ENCODE measurements around the gene MOSPD3.

The MOSPD3 gene

DNA sequence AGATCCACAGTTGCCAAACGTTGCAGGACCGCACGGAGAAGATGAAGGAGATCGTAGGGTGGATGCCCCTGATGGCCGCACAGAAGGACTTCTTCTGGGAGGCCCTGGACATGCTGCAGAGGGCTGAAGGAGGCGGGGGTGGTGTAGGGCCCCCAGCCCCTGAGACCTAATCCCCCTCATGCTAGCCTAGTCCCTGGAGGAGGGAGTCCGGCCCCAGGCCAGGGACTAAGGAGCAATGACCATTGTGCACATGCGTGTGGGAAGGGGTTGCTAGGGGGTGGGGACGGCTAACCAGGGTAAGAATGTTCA, 11.7 kb upstream of the MOSPD3 start:
- Histone ChIP-seq H4K20me1 (ENCODE audit: control insufficient read depth, insufficient read depth, low read depth, low read length) (no peaks in the 10 kb centered on the region), H3K79me2 (ENCODE audit: control insufficient read depth, low read length) (no peaks in the 10 kb centered on the region), H3K9me2 (replicated peaks; ENCODE audit: control insufficient read depth, low read length) (no peaks in the 10 kb centered on the region), H3K36me3 (ENCODE audit: control insufficient read depth, low read length) (no peaks in the 10 kb centered on the region), H3K4me3 (ENCODE audit: low read length) (no peak overlapping the region), H3K27me3 (ENCODE audit: control insufficient read depth, low read length) (peaks cover 24% of the 10 kb centered on the region), H3K4me1 (ENCODE audit: control insufficient read depth, low read length) (peaks cover 18% of the 10 kb centered on the region), H3K4me2 (ENCODE audit: low read length) (no peak overlapping the region), H3F3A (ENCODE audit: control insufficient read depth, insufficient read depth) (no peaks in the 10 kb centered on the region), H3K9me3 (ENCODE audit: control insufficient read depth, insufficient read depth, low read length) (no peaks in the 10 kb centered on the region), H3K27ac (ENCODE audit: low read depth, low read length) (no peak overlapping the region)
- TF ChIP-seq CTCF (IDR thresholded peaks at IDR 0.05; ENCODE audit: low read depth, low read length, poor library complexity, severe bottlenecking) (peak; percentile 51), EZH2phosphoT487 (IDR thresholded peaks at IDR 0.05; ENCODE audit: borderline replicate concordance, low read length) (no peak)

DNA sequence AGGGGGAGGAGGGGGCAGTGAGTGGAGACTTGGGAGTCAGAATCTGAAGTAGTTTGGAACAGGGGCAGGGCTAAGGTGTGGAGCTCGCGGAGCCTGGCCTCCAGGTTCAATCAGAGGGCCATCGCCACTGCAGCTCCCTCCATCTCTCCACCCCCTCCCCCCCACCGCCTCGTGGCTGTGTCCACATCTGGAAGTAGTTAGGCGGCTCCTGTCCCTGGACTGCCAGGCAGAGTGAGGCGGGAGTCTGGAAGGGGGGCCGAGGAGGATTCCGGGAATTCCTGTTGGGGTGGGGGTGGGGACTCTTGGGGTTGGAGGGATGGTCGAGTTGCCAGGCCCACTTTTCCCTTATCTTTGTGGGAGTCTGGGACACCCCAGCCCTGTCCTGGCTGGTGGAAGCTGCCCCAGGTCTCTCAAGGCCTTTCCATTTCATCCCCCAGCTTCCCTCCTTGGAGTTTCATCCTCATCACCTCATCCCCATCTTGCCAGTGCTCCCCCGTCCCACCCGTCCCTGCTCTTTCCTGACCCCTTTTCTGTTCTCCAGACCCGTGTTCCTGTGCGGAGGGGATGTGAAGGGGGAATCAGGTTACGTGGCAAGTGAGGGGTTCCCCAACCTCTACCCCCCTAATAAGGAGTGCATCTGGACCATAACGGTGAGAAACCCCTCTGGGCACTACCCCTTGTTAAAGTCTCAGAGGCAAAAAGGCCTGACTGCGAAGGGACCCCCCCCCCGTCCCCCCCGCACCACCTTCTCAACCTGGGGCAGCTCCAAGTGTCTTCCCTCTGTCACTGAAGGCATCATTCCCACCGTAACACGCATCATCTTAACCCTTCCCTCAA, 9.2 kb upstream of the MOSPD3 start:
- H3K27me3 ChIP-seq (ENCODE audit: control insufficient read depth, low read length), result peaks cover 31% of the 10 kb centered on the region
- H3F3A ChIP-seq (ENCODE audit: control insufficient read depth, insufficient read depth), result no peaks in the 10 kb centered on the region
- H3K4me1 ChIP-seq (ENCODE audit: control insufficient read depth, low read length), result peaks cover 19% of the 10 kb centered on the region
- no peaks in the 10 kb centered on the region for H3K9me2 ChIP-seq (replicated peaks; ENCODE audit: control insufficient read depth, low read length)
- no peaks in the 10 kb centered on the region for H4K20me1 ChIP-seq (ENCODE audit: control insufficient read depth, insufficient read depth, low read depth, low read length)
- H3K4me2 ChIP-seq (ENCODE audit: low read length), result peak overlapping the region; percentile 89
- H3K9me3 ChIP-seq (ENCODE audit: control insufficient read depth, insufficient read depth, low read length), result no peaks in the 10 kb centered on the region
- H3K27ac ChIP-seq (ENCODE audit: low read depth, low read length), result no peak overlapping the region
- TF ChIP-seq CTCF (IDR thresholded peaks at IDR 0.05; ENCODE audit: low read depth, low read length, poor library complexity, severe bottlenecking), result no peak
- TF ChIP-seq EZH2phosphoT487 (IDR thresholded peaks at IDR 0.05; ENCODE audit: borderline replicate concordance, low read length), result no peak
- H3K79me2 ChIP-seq (ENCODE audit: control insufficient read depth, low read length), result no peaks in the 10 kb centered on the region
- H3K36me3 ChIP-seq (ENCODE audit: control insufficient read depth, low read length), result no peaks in the 10 kb centered on the region
- H3K4me3 ChIP-seq (ENCODE audit: low read length), result peak overlapping the region; percentile 74

- Histone ChIP-seq H3F3A (ENCODE audit: control insufficient read depth, insufficient read depth) (no peaks in the 10 kb centered on the region), H3K27me3 (ENCODE audit: control insufficient read depth, low read length) (peaks cover 31% of the 10 kb centered on the region), H3K9me2 (replicated peaks; ENCODE audit: control insufficient read depth, low read length) (no peaks in the 10 kb centered on the region), H3K4me1 (ENCODE audit: control insufficient read depth, low read length) (peaks cover 19% of the 10 kb centered on the region), H3K36me3 (ENCODE audit: control insufficient read depth, low read length) (no peaks in the 10 kb centered on the region), H3K4me3 (ENCODE audit: low read length) (peak overlapping the region; percentile 74), H3K4me2 (ENCODE audit: low read length) (peak overlapping the region; percentile 89), H3K79me2 (ENCODE audit: control insufficient read depth, low read length) (no peaks in the 10 kb centered on the region), H4K20me1 (ENCODE audit: control insufficient read depth, insufficient read depth, low read depth, low read length) (no peaks in the 10 kb centered on the region), H3K27ac (ENCODE audit: low read depth, low read length) (no peak overlapping the region), H3K9me3 (ENCODE audit: control insufficient read depth, insufficient read depth, low read length) (no peaks in the 10 kb centered on the region)
- no peak for TF ChIP-seq CTCF (IDR thresholded peaks at IDR 0.05; ENCODE audit: low read depth, low read length, poor library complexity, severe bottlenecking)
- TF ChIP-seq EZH2phosphoT487 (IDR thresholded peaks at IDR 0.05; ENCODE audit: borderline replicate concordance, low read length), result no peak
Observed at GRCh38 chr7:100603726-100604027, 8.7 kb upstream of the MOSPD3 start.
